ENCODE measurements around the gene NDST4. TPM values are rescaled to one million over a fixed set of nuclear protein-coding genes. Genes with fewer than 3 reads are reported as not detected.

Gene NDST4
- total and polyA plus RNA-seq, 4 donors = 0.65 TPM; not detected in 3

DNA sequence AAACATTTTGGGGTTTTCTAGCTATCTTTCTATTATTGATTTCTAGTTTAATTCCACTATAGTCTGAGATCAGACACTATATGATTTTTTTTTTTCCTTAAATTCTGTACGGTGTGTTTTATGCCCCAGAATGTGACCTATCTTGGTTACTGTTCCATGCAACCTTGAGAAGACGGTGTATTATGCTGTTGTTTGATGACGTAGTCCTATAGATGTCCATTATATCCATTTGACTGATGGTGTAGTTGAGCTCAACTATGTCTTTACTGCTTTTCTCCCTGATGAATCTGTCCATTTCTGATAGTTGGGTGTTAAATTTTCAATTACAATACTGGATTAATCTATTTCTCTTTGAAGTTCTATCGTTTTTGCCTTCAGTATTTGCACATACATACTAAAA lies 212.5 kb downstream of the NDST4 start:
- no peaks in the 10 kb centered on the region for H3K9me3 ChIP-seq (ENCODE audit: control insufficient read depth in 4 of 4, insufficient read depth in 3 of 4, low read length in 3 of 4)
- DNase-seq (no peak), ATAC-seq (ENCODE audit: insufficient read depth, low FRiP score) (no peak)
- H3K4me3 ChIP-seq = no peak overlapping the region
- no peak overlapping the region for H3K27ac ChIP-seq (ENCODE audit: low read depth in 1 of 2, low read length in 1 of 2)
- WGBS, 2 donors = 72 to 83% methylated on average over 4 of the region's 4 CpGs
- no peak for TF ChIP-seq CTCF (IDR thresholded peaks at IDR 0.05; ENCODE audit: control extremely low read depth, extremely low read depth)
- no peaks in the 10 kb centered on the region for H3K36me3 ChIP-seq (ENCODE audit: control insufficient read depth in 4 of 4, insufficient read depth in 4 of 4, low read length in 4 of 4)
- no peak overlapping the region for H3K9ac ChIP-seq (ENCODE audit: insufficient read depth in 1 of 2, low read length in 2 of 2)
- H3K4me1 ChIP-seq (ENCODE audit: control insufficient read depth in 5 of 5, insufficient read depth in 5 of 5, low read length in 5 of 5) = no peaks in the 10 kb centered on the region
- H3K27me3 ChIP-seq (ENCODE audit: control insufficient read depth in 3 of 3, insufficient read depth in 3 of 3, low read length in 2 of 3) = no peaks in the 10 kb centered on the region

- no peaks in the 10 kb centered on the region for H3K4me1 ChIP-seq (ENCODE audit: control insufficient read depth in 5 of 5, insufficient read depth in 5 of 5, low read length in 5 of 5)
- DNase-seq = no peak
- no peak for ATAC-seq (ENCODE audit: insufficient read depth, low FRiP score)
- H3K4me3 ChIP-seq = no peak overlapping the region
- TF ChIP-seq CTCF (IDR thresholded peaks at IDR 0.05; ENCODE audit: control extremely low read depth, extremely low read depth) = no peak
- H3K27me3 ChIP-seq (ENCODE audit: control insufficient read depth in 3 of 3, insufficient read depth in 3 of 3, low read length in 2 of 3) = no peaks in the 10 kb centered on the region
- no peaks in the 10 kb centered on the region for H3K36me3 ChIP-seq (ENCODE audit: control insufficient read depth in 4 of 4, insufficient read depth in 4 of 4, low read length in 4 of 4)
- no peaks in the 10 kb centered on the region for H3K9me3 ChIP-seq (ENCODE audit: control insufficient read depth in 4 of 4, insufficient read depth in 3 of 4, low read length in 3 of 4)
- H3K27ac ChIP-seq (ENCODE audit: low read depth in 1 of 2, low read length in 1 of 2) = no peak overlapping the region
- 30 to 39% methylated on average over 1 of the region's 1 CpG for WGBS, 2 donors
- H3K9ac ChIP-seq (ENCODE audit: insufficient read depth in 1 of 2, low read length in 2 of 2) = no peak overlapping the region
Observed at GRCh38 chr4:114890773-114891172, 222.6 kb downstream of the NDST4 start.

GRCh38 chr4:114886761-114887160 lies 226.7 kb downstream of the NDST4 start:
- no peak for TF ChIP-seq CTCF (IDR thresholded peaks at IDR 0.05; ENCODE audit: control extremely low read depth, extremely low read depth)
- Histone ChIP-seq H3K27me3 (ENCODE audit: control insufficient read depth in 3 of 3, insufficient read depth in 3 of 3, low read length in 2 of 3) (no peaks in the 10 kb centered on the region), H3K36me3 (ENCODE audit: control insufficient read depth in 4 of 4, insufficient read depth in 4 of 4, low read length in 4 of 4) (no peaks in the 10 kb centered on the region), H3K4me3 (no peak overlapping the region), H3K27ac (ENCODE audit: low read depth in 1 of 2, low read length in 1 of 2) (no peak overlapping the region), H3K4me1 (ENCODE audit: control insufficient read depth in 5 of 5, insufficient read depth in 5 of 5, low read length in 5 of 5) (no peaks in the 10 kb centered on the region), H3K9ac (ENCODE audit: insufficient read depth in 1 of 2, low read length in 2 of 2) (no peak overlapping the region), H3K9me3 (ENCODE audit: control insufficient read depth in 4 of 4, insufficient read depth in 3 of 4, low read length in 3 of 4) (no peaks in the 10 kb centered on the region)
- WGBS, 2 donors = 66 to 72% methylated on average over 2 of the region's 2 CpGs
- DNase-seq (no peak), ATAC-seq (ENCODE audit: insufficient read depth, low FRiP score) (no peak)

DNA sequence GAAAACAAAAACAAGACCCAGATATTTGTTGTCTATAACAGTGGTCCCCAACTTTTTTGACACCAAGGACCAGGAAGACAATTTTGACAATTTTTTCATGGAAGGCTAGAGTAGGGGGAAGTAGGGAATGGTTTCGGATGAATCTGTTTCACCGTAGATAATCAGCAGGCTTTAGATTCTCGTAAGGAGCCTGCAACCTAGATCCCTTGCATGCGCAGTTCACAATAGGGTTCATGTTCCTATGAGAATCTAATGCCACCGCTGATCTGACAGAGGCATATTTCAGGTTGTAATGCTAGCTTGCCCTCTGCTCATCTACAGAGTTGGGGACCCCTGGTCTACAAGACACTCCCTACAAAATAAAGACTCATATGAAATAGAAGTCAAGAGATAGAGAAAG lies 229.8 kb downstream of the NDST4 start:
- DNase-seq = no peak
- WGBS, 2 donors = 89 to 96% methylated on average over 5 of the region's 5 CpGs
- TF ChIP-seq CTCF (IDR thresholded peaks at IDR 0.05; ENCODE audit: control extremely low read depth, extremely low read depth) = no peak
- Histone ChIP-seq H3K9ac (ENCODE audit: insufficient read depth in 1 of 2, low read length in 2 of 2) (no peak overlapping the region), H3K9me3 (ENCODE audit: control insufficient read depth in 4 of 4, insufficient read depth in 3 of 4, low read length in 3 of 4) (no peaks in the 10 kb centered on the region), H3K36me3 (ENCODE audit: control insufficient read depth in 4 of 4, insufficient read depth in 4 of 4, low read length in 4 of 4) (no peaks in the 10 kb centered on the region), H3K27me3 (ENCODE audit: control insufficient read depth in 3 of 3, insufficient read depth in 3 of 3, low read length in 2 of 3) (no peaks in the 10 kb centered on the region), H3K4me1 (ENCODE audit: control insufficient read depth in 5 of 5, insufficient read depth in 5 of 5, low read length in 5 of 5) (peaks cover 0 to 8% (median 0%) of the 10 kb centered on the region in 5 donors), H3K27ac (ENCODE audit: low read depth in 1 of 2, low read length in 1 of 2) (no peak overlapping the region), H3K4me3 (no peak overlapping the region)
- ATAC-seq (ENCODE audit: insufficient read depth, low FRiP score) = no peak

All from lung (tissue), 12 donors.